ENCODE measurements around the gene FLNA.
"Not testable (repeated sequence)": the region's sequence is repeated elsewhere in the genome, so short reads cannot be mapped to it uniquely, and the experiment has no call there.

The FLNA gene

GRCh38 chrX:154350429-154351182 lies 23.8 kb downstream of the FLNA start:
- no peak overlapping the region for H3K4me3 ChIP-seq (ENCODE audit: low read depth, low read length)
- no peak for DNase-seq (ENCODE audit: low read depth)
- TF ChIP-seq MYC (IDR thresholded peaks at IDR 0.05; ENCODE audit: low read depth, low read length) (no peak), POLR2A (IDR thresholded peaks at IDR 0.05; ENCODE audit: extremely low read depth, insufficient read length) (no peak), CTCF (IDR thresholded peaks at IDR 0.05; ENCODE audit: low read depth, low read length) (no peak), MAX (IDR thresholded peaks at IDR 0.05; ENCODE audit: low read depth, low read length) (no peak)

GRCh38 chrX:154349979-154350378 lies 24.5 kb downstream of the FLNA start:
- no peak for TF ChIP-seq POLR2A (IDR thresholded peaks at IDR 0.05; ENCODE audit: extremely low read depth, insufficient read length)
- no peak for TF ChIP-seq MAX (IDR thresholded peaks at IDR 0.05; ENCODE audit: low read depth, low read length)
- TF ChIP-seq MYC (IDR thresholded peaks at IDR 0.05; ENCODE audit: low read depth, low read length) = no peak
- no peak for TF ChIP-seq CTCF (IDR thresholded peaks at IDR 0.05; ENCODE audit: low read depth, low read length)
- DNase-seq (ENCODE audit: low read depth) = no peak
- H3K4me3 ChIP-seq (ENCODE audit: low read depth, low read length) = no peak overlapping the region

- no peak for DNase-seq (ENCODE audit: low read depth)
- no peak overlapping the region for H3K4me3 ChIP-seq (ENCODE audit: low read depth, low read length)
- no peak for TF ChIP-seq MAX (IDR thresholded peaks at IDR 0.05; ENCODE audit: low read depth, low read length)
- no peak for TF ChIP-seq POLR2A (IDR thresholded peaks at IDR 0.05; ENCODE audit: extremely low read depth, insufficient read length)
- no peak for TF ChIP-seq MYC (IDR thresholded peaks at IDR 0.05; ENCODE audit: low read depth, low read length)
- TF ChIP-seq CTCF (IDR thresholded peaks at IDR 0.05; ENCODE audit: low read depth, low read length) = no peak
Measured at GRCh38 chrX:154349359-154349935, 25.0 kb downstream of the FLNA start.

- TF ChIP-seq POLR2A (IDR thresholded peaks at IDR 0.05; ENCODE audit: extremely low read depth, insufficient read length) = no peak
- TF ChIP-seq MYC (IDR thresholded peaks at IDR 0.05; ENCODE audit: low read depth, low read length) = no peak
- no peak for TF ChIP-seq MAX (IDR thresholded peaks at IDR 0.05; ENCODE audit: low read depth, low read length)
- TF ChIP-seq CTCF (IDR thresholded peaks at IDR 0.05; ENCODE audit: low read depth, low read length) = no peak
- DNase-seq (ENCODE audit: low read depth) = no peak
- no peak overlapping the region for H3K4me3 ChIP-seq (ENCODE audit: low read depth, low read length)
Measured at GRCh38 chrX:154348646-154349358, 25.6 kb downstream of the FLNA start.

- no peak for TF ChIP-seq MYC (IDR thresholded peaks at IDR 0.05; ENCODE audit: low read depth, low read length)
- TF ChIP-seq CTCF (IDR thresholded peaks at IDR 0.05; ENCODE audit: low read depth, low read length) = no peak
- TF ChIP-seq MAX (IDR thresholded peaks at IDR 0.05; ENCODE audit: low read depth, low read length) = no peak
- no peak for TF ChIP-seq POLR2A (IDR thresholded peaks at IDR 0.05; ENCODE audit: extremely low read depth, insufficient read length)
- no peak overlapping the region for H3K4me3 ChIP-seq (ENCODE audit: low read depth, low read length)
- DNase-seq (ENCODE audit: low read depth) = no peak
Measured at GRCh38 chrX:154348114-154348531, 26.3 kb downstream of the FLNA start.

- DNase-seq (ENCODE audit: low read depth); H3K4me3 ChIP-seq (ENCODE audit: low read depth, low read length): not testable (repeated sequence)
Measured at GRCh38 chrX:154343620-154344019, 30.8 kb downstream of the FLNA start.

- H3K4me3 ChIP-seq (ENCODE audit: low read depth, low read length); DNase-seq (ENCODE audit: low read depth): not testable (repeated sequence)
Measured at GRCh38 chrX:154343063-154343462, 31.4 kb downstream of the FLNA start.

- not testable (repeated sequence) for DNase-seq (ENCODE audit: low read depth); H3K4me3 ChIP-seq (ENCODE audit: low read depth, low read length)
Measured at GRCh38 chrX:154341399-154342298, 32.8 kb downstream of the FLNA start.
